AG08396 (cell line): ENCODE results near the gene FAM234B.

ENCODE experiments used
- DNase-seq: peaks from one replicate; pipeline ENCODE4 v3.0.0; 2012; ENCODE audit warnings: low spot score, mixed read lengths

Gene FAM234B, protein sequence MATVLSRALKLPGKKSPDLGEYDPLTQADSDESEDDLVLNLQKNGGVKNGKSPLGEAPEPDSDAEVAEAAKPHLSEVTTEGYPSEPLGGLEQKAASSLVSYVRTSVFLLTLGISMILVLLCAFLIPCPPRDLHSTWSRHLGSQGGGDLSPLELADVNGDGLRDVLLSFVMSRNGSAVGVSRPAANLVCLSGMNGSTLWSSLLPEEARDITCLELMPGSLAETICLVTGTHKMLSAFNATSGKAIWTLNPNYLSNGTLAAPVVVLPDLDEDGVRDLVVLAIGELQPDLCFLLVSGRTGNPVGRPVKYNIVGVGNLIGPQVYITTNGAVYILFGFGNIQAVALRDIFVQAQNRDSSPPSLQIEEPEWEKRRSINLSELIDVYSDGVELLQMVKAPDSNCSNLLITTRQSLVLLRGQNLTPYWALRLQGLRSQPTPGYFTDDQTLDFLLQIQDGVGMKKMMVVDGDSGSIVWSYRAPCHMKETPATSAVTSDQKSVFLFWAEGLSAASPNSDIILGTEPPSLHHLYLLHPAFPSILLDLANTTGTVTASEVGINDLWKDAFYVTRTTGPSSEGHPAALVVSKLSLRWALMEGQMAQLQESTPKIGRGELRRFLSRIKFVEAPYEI

DNA sequence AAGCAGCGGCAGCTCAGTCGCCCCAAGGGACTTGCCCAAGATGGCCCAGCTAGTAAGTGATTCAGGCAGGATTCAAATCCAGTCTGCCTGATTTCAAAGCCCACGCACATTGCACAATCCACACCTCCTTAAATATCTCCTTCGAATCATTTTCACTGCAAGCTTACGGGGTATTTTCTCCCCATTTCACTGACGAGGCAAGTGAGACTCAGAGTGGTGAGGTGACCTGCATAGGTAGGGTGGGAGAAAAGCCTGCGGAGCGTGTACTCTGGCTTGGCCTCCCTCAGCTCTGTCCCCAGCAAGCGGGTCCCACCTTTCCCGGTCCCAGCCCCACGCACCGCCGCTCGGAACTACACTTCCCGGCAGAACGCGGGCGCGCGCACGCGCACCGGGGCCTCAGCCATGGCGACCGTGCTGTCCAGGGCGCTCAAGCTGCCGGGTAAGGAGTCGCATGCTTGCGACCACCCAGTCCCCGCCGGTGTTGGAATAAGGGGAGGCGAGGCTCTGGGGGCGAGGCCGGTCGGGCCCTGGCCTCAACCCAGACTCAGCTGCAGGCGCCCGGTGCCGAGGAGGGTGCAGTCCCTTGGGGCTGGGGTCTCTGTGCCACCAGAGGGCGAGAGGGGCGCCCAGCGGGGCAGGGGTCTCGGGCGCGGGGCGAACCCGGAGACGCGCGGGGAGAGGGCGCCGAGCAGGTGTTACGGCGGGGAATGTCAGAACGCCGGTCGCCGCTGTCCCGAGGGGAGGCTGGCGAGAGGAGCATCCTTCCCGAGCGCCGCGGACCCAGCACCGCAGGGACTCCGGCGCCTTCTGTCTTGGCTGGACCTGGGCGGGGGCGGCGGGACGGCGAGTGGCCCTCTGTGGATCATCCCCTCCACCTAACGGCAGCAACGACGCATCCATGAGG lies at the start of gene FAM234B:
Gene FAM234B (plus strand): TSS at position 380 of the 904 bp plus-strand sequence. CDS start 23 bp downstream, at position 403.
- peak; percentile 94 for DNase-seq

GRCh38 chr12:12995088-12995487 lies 49.1 kb upstream of the FAM234B start:
- DNase-seq: no peak

DNA sequence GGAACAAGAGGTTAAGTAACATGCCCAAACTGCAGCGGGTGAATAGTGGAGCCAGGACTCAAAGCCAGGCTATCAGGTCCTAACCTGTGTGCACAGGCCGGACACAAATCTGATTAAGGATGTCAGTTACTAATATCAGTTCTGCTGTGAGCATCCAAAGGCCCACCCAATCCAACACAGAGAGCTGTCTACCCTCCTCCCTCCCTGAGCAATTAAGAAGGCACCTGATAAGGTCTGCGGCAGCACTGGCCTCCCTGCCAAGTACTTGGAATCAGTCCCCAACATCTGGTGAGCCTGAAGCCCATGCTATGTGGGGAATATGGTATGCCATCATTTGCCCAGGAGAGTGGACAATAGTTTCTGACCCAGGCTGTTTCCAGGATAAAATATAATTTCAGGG lies 48.0 kb upstream of the FAM234B start:
- no peak for DNase-seq

DNA sequence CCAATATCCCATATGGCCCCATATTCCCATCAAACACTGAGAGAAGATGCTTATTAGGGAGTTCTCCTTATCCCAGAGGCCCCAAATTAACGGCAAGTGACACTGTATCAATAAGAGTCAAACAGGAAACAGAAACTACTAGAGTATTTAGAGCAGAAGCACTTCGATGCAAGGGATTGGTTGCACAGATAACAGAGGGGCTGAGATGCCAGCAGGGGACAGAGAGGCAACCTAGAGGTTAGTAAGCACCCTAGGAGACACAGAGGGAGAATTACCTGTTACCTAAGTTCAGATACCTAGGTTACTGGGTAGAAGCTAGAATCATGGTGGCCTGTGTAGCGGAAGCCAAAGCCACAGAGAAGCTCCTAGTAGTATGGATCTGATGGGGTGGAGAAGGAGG lies 47.0 kb upstream of the FAM234B start:
- no peak for DNase-seq

- no peak for DNase-seq
Observed at GRCh38 chr12:12997734-12998133, 46.4 kb upstream of the FAM234B start.

DNA sequence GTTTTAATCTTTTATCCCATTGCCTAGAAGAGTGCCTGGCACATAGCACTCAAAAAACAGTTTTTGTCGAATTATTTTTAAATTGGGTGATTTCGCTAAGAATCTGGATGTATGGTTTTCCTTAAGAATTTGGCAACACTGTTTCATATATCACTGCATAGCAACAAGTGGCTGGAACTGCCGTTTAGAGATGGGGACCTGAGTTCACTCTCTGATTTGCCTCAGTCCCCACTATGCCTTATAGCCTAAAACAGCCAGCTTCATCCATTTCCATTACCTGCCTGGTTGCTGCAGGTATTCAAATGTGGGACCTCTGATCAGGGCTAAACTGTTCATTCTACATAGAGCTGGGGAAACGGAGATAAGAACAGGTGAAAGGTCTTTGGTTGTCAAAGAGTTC lies 45.9 kb upstream of the FAM234B start:
- DNase-seq: no peak

GRCh38 chr12:12999271-12999958 lies 44.8 kb upstream of the FAM234B start:
- DNase-seq: peak; percentile 39

DNA sequence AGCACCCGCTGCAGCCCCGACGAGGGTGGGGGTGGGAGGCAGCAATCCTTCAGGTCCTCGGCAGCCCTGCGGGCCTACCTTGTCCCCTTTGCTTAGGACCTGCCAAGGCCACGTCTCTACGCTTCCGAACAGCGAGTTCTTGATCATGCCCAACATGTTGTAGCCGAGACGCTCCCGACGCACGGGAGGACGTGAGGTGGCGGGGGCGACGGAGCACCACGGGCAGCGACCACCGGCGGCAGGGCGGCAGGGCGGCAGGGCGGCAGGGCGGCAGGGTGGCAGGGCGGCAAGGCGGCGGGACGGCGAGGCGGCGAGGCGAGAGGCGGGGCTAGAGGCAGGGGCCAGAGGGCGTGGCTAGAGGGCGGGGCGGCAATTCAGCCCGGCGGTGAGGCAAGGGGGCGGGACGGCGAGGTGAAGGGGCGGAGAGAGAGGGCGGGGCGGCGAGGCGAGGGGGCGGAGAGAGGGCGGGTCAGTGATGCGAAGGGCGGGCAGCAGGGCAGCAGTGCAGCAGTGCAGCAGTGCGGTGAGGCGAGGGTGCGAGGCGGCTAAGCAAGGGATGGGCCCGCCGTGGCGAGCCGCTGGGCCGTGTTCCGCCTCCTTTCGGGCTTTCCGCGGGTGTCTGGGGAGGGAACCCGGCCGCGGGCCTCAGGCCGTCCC lies 44.1 kb upstream of the FAM234B start, which contains the start of gene HEBP1:
Gene HEBP1 (minus strand): TSS at position 307 of the 657 bp plus-strand sequence. CDS start 151 bp downstream, at position 156.
- peak; percentile 98 for DNase-seq

DNA sequence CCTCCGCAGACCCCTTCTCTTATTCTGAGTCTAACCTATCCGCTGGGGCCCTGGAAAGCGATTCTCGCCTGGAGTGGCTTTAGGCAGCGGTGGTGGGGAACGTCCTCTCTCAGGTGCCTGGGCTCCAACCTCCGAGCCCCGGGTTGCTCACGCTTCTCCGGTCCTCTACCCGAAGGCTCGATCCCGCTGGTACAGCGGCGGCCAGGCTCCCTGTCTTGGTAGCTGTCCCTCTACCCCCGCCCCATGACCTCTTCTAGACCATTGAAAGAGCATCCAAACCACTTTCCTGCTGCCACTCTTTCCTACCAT lies 43.6 kb upstream of the FAM234B start:
- peak; percentile 47 for DNase-seq

DNA sequence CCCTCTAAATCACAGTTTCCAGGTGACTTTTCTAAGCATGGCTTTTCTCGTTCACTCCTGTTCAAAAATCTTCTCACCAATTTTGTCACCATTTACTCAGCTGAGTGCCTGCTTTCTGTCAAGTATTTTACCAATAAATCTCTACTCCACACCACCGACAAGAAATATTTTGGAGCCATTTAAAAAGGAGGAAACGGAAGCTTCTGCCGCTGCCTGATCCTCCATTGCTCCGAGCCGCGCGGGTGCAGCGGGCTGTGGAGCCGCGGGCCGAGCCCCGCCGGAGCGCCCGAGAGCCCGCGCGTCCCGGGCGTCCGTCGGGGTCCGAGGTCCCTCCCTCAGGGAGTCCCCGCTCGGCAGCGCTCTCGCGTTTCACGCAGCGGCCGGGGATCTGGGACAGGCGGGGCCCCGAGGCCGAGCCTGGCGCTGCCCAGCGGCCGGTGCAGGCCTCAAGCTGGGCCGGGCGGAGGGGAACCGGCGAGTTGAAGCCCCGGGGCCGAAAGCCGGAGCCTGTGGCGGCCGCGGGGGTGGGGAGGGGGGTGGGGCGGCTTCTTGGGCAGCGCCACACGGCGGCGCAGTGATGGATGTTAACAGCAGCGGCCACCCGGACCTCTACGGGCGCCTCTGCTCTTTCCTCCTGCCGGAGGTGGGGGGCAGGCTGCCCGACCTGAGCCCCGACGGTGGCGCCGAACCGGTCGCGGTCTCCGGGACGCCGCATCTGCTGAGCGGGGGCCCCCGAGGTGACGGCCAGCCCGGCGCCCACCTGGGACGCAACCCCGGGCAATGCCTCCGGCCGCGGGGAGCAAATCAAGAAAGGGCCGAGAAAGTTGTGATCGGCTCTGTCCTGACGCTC lies 43.0 kb upstream of the FAM234B start:
- DNase-seq: peak; percentile 83

DNA sequence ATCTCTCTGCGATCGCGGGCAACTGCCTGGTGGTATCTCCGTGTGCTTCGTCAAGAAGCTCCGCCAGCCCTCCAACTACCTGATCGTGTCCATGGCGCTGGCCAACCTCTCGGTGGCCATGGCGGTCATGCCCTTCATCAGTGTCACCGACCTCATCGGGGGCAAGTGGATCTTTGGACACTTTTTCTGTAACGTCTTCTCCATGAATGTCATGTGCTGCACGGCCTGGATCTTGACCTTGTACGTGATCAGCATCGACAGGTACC lies 42.5 kb upstream of the FAM234B start:
- DNase-seq: no peak

DNA sequence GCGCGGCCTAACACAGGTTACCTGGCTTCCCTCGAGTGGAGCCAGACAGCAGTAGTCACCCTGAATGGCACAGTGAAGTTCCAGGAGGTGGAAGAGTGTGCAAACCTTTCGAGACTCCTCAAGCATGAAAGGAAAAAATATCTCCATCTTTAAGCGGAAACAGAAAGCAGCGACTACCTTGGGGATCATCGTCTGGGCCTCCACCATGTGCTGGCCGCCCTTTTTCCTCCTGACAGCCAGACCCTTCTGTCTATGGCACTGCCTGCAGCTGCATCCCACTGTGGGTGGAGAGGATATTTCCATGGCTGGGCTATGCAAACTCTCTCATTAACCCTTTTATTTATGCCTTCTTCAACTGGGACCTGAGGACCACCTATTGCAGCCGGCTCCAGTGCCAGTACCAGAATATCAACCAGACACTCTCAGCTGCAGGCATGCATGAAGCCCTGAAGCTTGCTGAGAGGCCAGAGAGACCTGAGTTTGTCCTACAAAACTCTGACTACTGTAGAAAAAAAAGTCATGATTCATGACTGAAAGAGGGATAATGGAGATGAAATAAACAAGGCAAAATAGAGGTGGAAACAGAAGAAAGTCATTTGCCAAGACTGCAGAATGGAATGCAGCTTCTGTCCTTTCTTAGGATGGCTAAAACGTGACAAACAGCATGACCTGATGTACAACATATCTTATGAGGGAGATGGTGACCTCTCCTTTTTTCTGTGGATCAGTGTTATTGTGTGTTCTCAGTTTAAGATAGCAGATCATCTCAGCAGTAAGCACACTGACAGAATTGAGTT lies 41.7 kb upstream of the FAM234B start:
- peak; percentile 11 for DNase-seq

DNA sequence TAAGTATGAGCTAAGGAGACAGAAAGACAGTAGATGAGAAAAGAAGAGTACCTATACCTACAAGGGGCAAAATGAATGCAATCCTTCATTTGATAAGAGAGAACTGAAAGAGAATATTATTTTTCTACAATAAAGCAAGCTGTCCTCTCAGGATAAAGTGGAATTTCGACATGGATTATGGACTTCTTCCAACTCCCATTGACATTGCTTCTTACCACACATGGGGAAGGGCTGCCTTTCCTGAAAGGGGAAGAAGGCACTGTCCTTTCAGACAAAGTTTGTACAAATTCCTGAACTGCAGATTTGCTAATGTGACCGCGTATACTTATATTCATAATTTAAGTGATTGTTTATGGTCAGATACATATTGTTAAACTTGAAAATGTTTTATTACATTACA lies 39.8 kb upstream of the FAM234B start:
- DNase-seq: no peak

DNA sequence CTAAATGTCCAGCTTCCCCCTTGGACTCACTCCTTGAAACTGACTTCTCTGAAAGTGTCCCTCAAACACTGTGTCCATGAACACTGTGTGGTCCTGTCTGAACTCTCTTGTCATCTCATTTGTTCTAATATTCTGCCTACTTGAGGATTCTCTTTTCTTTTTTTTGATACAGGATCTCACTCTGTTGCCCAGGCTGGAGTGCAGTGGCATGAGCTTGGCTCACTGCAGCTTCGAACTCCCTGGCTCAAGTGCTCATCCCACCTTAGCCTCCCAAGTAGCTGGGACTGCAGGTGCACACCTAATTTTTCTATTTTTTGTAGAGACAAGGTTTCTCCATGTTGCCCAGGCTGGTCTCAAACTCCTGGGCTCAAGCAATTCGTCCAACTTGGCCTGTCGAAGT lies 39.2 kb upstream of the FAM234B start:
- DNase-seq: no peak

DNA sequence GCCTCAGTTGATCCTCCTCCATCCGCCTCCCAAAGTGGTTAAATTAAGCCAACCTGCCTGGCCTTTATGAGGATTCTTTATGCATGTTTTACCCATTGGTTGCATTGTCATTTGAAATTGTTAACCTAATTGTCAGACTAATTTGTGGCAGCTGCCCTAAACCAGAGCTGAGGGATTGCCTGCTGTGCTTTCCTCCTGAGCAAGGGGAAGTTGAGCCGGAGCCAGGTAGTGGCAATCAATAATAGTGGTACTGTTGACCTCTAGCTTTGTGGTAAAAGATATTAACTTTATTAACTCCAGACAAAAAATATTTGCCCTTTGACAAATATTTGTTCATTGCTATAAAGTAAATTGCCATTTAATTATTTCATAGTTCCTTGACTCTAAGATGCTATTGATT lies 38.5 kb upstream of the FAM234B start:
- no peak for DNase-seq

DNA sequence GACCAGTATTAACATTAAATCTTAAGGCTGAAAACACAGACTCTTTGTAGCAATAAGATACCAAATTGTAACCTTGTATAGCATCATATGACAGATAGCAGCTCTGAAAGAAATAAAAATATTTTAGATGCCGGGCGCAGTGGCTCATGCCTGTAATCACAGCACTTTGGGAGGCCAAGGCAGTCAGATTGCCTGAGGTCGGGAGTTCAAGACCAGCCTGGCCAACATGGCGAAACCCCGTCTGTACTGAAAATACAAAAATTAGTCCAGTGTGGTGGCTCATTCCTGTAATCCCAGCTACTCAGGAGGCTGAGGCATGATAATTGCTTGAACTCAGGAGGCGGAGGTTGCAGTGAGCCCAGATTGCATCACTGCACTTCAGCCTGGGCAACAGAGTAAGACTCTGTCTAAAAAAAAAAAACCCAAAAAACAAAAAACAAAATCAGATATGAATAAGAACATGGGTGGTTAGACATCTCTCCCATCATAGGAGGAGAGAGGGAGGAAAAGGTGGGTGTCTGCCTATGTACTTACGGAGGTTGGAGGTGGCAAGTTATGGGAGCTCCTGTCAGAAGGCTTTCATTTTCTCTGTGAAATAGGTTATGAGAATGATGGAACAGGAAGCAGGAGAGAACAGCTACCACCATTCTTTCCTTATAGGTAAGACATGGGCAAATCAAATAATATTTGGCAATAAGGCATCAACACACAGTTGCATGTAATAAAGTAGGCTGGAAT lies 36.5 kb upstream of the FAM234B start:
- no peak for DNase-seq

- peak; percentile 33 for DNase-seq
Observed at GRCh38 chr12:13008741-13009380, 35.3 kb upstream of the FAM234B start.

DNA sequence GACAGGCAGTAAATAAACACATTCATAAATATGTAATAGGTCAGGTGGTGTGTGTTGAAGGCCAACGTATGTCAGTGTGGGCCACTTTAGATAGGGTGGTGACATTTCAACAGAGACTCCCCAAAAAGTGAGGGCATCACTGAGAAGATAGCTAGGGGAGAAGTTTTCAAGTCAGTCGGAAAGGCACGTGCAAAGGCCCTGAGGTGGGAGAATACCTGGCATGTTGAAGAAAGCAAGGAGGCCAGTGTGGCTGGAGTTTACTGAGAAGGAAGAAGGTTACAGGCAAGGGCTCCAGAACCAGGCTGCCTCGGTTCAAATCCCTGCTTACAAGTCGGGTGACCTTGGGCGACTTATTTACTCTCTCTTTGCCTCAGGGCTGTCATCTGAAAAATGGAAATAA lies 33.1 kb upstream of the FAM234B start:
- no peak for DNase-seq

GRCh38 chr12:13022851-13023271 lies 21.3 kb upstream of the FAM234B start:
- DNase-seq: no peak
